PFSK-1 (cell line): Measurements from ENCODE around the gene PAK1.

Experiments used
- FOXP2 ChIP-seq: optimal IDR thresholded peaks from 2 replicates; pipeline ENCODE3; 2011; ENCODE audit warnings: borderline replicate concordance, control low read depth, inconsistent platforms; ENCODE audit not compliant: insufficient read depth; ENCODE audit errors: extremely low read length, extremely low read depth
- POLR2AphosphoS5 ChIP-seq: IDR thresholded peaks from 2 replicates; pipeline ENCODE4 v1.6.1; 2012; ENCODE audit warnings: low read depth, mild to moderate bottlenecking, control low read depth, low read length, moderate library complexity
- SIN3A ChIP-seq: IDR thresholded peaks from 2 replicates; pipeline ENCODE4 v1.6.1; 2012; ENCODE audit warnings: mild to moderate bottlenecking, low read length, moderate library complexity, borderline replicate concordance; ENCODE audit not compliant: insufficient read depth
- TAF1 ChIP-seq: IDR thresholded peaks from 2 replicates; pipeline ENCODE4 v1.6.1; 2012; ENCODE audit warnings: low read length, control low read depth, borderline replicate concordance; ENCODE audit not compliant: insufficient read depth
- TF ChIP-seq, protein P1 (sequence below), 2 experiments: IDR thresholded peaks; 2 replicates each; pipeline versions ENCODE4 v1.6.1 to v1.8.0; 2011 to 2012; ENCODE audit warnings: low read depth in 2 of 2, low read length in 2 of 2, control low read depth in 1 of 2, inconsistent platforms in 1 of 2, mild to moderate bottlenecking in 1 of 2, moderate library complexity in 1 of 2; ENCODE audit not compliant: insufficient read depth in 1 of 2

Gene PAK1

GRCh38 chr11:77413850-77414460, 59.9 kb downstream of the PAK1 start:
- no peak for TF ChIP-seq SIN3A
- TF ChIP-seq TAF1 = no peak
- no peak for TF ChIP-seq FOXP2
- TF ChIP-seq, protein P1, sequence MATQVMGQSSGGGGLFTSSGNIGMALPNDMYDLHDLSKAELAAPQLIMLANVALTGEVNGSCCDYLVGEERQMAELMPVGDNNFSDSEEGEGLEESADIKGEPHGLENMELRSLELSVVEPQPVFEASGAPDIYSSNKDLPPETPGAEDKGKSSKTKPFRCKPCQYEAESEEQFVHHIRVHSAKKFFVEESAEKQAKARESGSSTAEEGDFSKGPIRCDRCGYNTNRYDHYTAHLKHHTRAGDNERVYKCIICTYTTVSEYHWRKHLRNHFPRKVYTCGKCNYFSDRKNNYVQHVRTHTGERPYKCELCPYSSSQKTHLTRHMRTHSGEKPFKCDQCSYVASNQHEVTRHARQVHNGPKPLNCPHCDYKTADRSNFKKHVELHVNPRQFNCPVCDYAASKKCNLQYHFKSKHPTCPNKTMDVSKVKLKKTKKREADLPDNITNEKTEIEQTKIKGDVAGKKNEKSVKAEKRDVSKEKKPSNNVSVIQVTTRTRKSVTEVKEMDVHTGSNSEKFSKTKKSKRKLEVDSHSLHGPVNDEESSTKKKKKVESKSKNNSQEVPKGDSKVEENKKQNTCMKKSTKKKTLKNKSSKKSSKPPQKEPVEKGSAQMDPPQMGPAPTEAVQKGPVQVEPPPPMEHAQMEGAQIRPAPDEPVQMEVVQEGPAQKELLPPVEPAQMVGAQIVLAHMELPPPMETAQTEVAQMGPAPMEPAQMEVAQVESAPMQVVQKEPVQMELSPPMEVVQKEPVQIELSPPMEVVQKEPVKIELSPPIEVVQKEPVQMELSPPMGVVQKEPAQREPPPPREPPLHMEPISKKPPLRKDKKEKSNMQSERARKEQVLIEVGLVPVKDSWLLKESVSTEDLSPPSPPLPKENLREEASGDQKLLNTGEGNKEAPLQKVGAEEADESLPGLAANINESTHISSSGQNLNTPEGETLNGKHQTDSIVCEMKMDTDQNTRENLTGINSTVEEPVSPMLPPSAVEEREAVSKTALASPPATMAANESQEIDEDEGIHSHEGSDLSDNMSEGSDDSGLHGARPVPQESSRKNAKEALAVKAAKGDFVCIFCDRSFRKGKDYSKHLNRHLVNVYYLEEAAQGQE (IDR thresholded peaks at IDR 0.05; ENCODE audit: insufficient read depth in 1 of 2, low read depth in 2 of 2, low read length in 2 of 2) = no peak
- TF ChIP-seq POLR2AphosphoS5 = no peak

DNA sequence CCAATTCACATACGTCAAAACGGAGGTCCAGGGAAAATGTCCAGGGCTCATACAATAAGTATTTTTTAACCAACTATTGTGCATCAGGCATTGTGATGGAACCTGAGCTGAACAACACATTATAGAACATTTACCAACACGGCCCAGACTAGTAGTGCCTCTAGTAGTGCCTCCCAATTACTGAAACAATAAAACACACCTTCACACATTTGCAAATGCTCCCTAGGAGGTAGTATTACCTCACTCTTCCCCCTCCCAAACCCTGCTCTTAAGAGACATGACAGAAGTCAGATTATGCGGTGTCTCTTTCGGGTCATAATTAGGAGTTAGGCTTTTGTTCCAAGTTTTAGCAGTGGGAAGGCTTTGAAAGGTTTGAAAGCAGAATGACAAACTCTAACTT, 61.1 kb downstream of the PAK1 start:
- no peak for TF ChIP-seq SIN3A
- no peak for TF ChIP-seq FOXP2
- no peak for TF ChIP-seq TAF1
- TF ChIP-seq, protein P1 (IDR thresholded peaks at IDR 0.05; ENCODE audit: insufficient read depth in 1 of 2, low read depth in 2 of 2, low read length in 2 of 2) = no peak
- no peak for TF ChIP-seq POLR2AphosphoS5

- TF ChIP-seq SIN3A (no peak), FOXP2 (no peak), TAF1 (no peak), POLR2AphosphoS5 (no peak)
- TF ChIP-seq, protein P1 (IDR thresholded peaks at IDR 0.05; ENCODE audit: insufficient read depth in 1 of 2, low read depth in 2 of 2, low read length in 2 of 2) = no peak
Measured at GRCh38 chr11:77411717-77412441, 62.0 kb downstream of the PAK1 start.

DNA sequence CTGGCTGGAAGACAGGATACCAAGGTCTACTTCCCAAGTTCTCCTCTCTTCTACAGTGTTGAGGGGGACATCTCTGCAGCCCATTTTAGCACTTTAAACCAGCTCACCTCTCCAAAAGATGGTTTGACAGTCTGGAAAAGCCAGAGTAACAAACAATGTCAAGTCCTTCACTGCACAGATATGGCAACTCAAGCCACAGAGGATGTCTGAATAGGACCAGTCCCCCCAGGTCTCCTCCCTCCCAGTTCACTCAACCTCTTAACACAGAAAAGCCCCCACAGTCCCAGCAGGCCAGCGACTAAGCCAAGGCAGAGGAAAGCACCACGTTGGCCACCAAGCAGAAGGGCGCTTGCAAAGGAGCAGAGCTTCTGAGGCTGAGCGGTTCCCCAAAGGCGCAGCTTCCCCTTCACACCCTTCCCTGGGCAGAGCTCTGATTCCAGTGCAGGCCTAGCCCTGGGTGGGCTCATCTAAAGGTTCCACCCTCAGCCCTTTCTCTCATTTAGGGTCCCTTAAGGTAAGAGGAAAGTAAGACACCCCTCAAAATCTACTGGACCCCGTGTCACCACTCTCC, 62.7 kb downstream of the PAK1 start:
- no peak for TF ChIP-seq SIN3A
- no peak for TF ChIP-seq TAF1
- TF ChIP-seq, protein P1 (IDR thresholded peaks at IDR 0.05; ENCODE audit: insufficient read depth in 1 of 2, low read depth in 2 of 2, low read length in 2 of 2) = no peak
- TF ChIP-seq POLR2AphosphoS5 = no peak
- TF ChIP-seq FOXP2 = no peak
